T-helper 2 cell (primary cell): ENCODE measurements around the gene H3-3A.
A peak's percentile ranks its signal among the peaks of the same experiment; 100 is the strongest.

Experiments
- DNase-seq, 5 experiments: peaks; one replicate each; pipeline versions ENCODE4 v3.0.0 to v3.0.0-alpha.2; 2012 to 2022

Gene H3-3A

GRCh38 chr1:226111883-226112261 lies 49.4 kb downstream of the H3-3A start:
- DNase-seq = no peak

GRCh38 chr1:226112626-226113025 lies 50.1 kb downstream of the H3-3A start:
- DNase-seq = no peak

GRCh38 chr1:226116673-226117072 lies 54.2 kb downstream of the H3-3A start:
- DNase-seq = no peak

GRCh38 chr1:226117330-226117729 lies 54.8 kb downstream of the H3-3A start:
- no peak for DNase-seq

DNA sequence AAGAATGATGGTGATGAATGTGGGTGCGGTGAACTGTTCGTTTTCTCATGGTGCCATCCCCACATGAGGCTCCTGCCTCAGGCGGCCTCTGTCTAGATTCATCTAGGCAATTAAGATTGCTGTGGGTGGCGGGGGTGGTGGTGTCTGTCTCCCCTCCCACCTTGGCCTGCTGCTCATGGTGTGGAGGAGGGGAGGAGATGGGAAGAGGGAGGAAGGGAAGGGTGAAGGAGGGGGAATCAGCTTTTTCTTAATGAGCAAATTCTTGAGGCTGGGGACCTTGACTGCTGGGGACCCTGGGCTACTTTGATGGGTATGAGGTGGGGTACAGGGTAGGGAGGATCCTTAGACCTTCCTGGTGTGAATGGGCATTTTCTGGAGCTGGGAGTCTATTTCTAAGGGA lies 55.8 kb downstream of the H3-3A start:
- DNase-seq = no peak

- DNase-seq = no peak
Observed at GRCh38 chr1:226119169-226119568, 56.7 kb downstream of the H3-3A start.

GRCh38 chr1:226120398-226120797 lies 57.9 kb downstream of the H3-3A start:
- no peak for DNase-seq

GRCh38 chr1:226121049-226121586 lies 58.6 kb downstream of the H3-3A start:
- peak in 1 of 5 experiments; percentile 13 for DNase-seq
